Right lobe of liver (tissue), 6 donors: Measurements from ENCODE around the gene PML. TPM values are rescaled to one million over a fixed set of nuclear protein-coding genes. Genes with fewer than 3 reads are reported as not detected.
A peak's percentile ranks its signal among the peaks of the same experiment; 100 is the strongest.
"Not testable (repeated sequence)": the region's sequence is repeated elsewhere in the genome, so short reads cannot be mapped to it uniquely, and the experiment has no call there.

Experiments used
- ATAC-seq, 4 donors: fragments of 200-7000 bp; cut with Tn5 transposase; one replicate each; pipeline ENCODE4 v1.9.1; 2020; ENCODE audit warnings: mild to moderate bottlenecking in 4 of 4, moderate library complexity in 4 of 4
- DNase-seq, 3 donors: peaks; one replicate each; pipeline ENCODE4 v3.0.0-alpha.2; 2020
- H3K27ac ChIP-seq, 3 donors: fragments of 200-600 bp; one replicate each; pipeline ENCODE4 v1.8.0; 2022
- H3K27me3 ChIP-seq, 2 donors: fragments of 200-600 bp; one replicate each; pipeline ENCODE4 v1.8.0; 2022
- H3K36me3 ChIP-seq, 4 donors: fragments of 200-600 bp; sonication (generic) in 1 of 4; one replicate each; pipeline versions ENCODE4 v1.5.1 to v1.8.0; 2017 to 2022; ENCODE audit warnings: control low read depth in 1 of 4
- H3K4me1 ChIP-seq, 4 donors: fragments of 200-600 bp; sonication (generic) in 1 of 4; one replicate each; pipeline versions ENCODE4 v1.5.1 to v1.8.0; 2017 to 2022; ENCODE audit warnings: control low read depth in 1 of 4
- H3K4me3 ChIP-seq, 3 donors: fragments of 200-600 bp; one replicate each; pipeline ENCODE4 v1.8.0; 2022
- H3K9me3 ChIP-seq, 4 donors: fragments of 200-600 bp; sonication (generic) in 1 of 4; one replicate each; pipeline versions ENCODE4 v1.5.1 to v1.8.0; 2017 to 2022; ENCODE audit warnings: control low read depth in 1 of 4
- POLR2A ChIP-seq: fragments of 450-650 bp; IDR thresholded peaks from one replicate; pipeline ENCODE4 v1.6.1; 2017; ENCODE audit warnings: antibody characterized with exemption, mild to moderate bottlenecking
- WGBS: methylation state at CpG from one replicate; pipeline ENCODE4 v1.1.6; 2018; ENCODE audit warnings: low coverage, low lambda C conversion rate; ENCODE audit not compliant: insufficient coverage; ENCODE audit errors: missing lambda C conversion rate; 5-methylcytosine and 5-hydroxymethylcytosine counted together
- intact Hi-C, 2 donors: fragments of 100-400 bp; cut with DNase I; formaldehyde crosslinking; loops; one replicate each; pipeline versions ENCODE4 v1.11.2 to v1.14.1; 2022
- total RNA-seq, 6 experiments: library from RNA; depleted of rRNA in 2 of 6; stranded (reverse); fragments of >200 nt in 2 of 6; fragmentation: NEBNext Ultra II Directional in 3 of 6; extraction: Animal tissue kit (Norgen Biotek cat#: 25700) in 3 of 6; gene quantifications; one replicate each; pipeline versions ENCODE4 v1.1.0 to v1.2.4, GENCODE V29; 2016 to 2023
- TF ChIP-seq, protein P1 (sequence below), 4 donors: fragments of 200-600 bp in 3 of 4; fragments of 450-650 bp in 1 of 4; IDR thresholded peaks; one replicate each; pipeline versions ENCODE4 v1.5.1 to v1.8.0; 2016 to 2022; ENCODE audit warnings: antibody characterized with exemption in 4 of 4, mild to moderate bottlenecking in 2 of 4
- donor health status: DM: no; HTN: yes; CAD: no.
- donor health status: DM: no; HTN: no; CAD: no.
- donor health status: DM: no; HTN: no; CAD: no.
- donor health status: DM: no; HTN: yes; CAD: no.
- donor health status: DM: no; HTN: yes; CAD: no.

The PML gene
- total RNA-seq, 6 experiments from 2014 or later: 10.8 to 36.1 (median 16.7) TPM

DNA sequence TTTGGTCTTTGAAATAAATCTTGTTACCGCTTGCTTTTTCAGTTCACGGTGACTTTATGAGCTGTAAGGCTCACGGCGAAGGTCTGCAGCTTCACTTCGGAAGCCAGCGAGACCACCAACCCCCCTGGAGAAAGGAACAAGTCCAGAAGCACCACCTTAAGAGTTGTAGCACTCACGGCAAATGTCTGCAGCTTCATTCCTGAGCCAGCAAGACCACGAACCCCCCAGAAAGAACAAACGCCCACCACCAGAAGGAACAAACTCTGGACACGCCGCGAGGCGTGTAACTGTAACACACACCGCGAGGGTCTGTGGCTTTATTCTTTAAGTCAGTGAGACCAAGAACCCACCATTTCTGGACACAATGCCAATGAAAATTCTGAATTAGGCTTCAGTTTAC lies 59.0 kb downstream of the PML start:
- Histone ChIP-seq H3K27me3 (no peaks in the 10 kb centered on the region), H3K36me3 (no peaks in the 10 kb centered on the region), H3K27ac (no peak overlapping the region), H3K9me3 (no peaks in the 10 kb centered on the region), H3K4me1 (peaks cover 0 to 10% (median 1%) of the 10 kb centered on the region in 4 donors), H3K4me3 (no peak overlapping the region)
- WGBS: 53% methylated on average over 8 of the region's 15 CpGs
- intact Hi-C loops: no loop called here
- TF ChIP-seq, protein P1, sequence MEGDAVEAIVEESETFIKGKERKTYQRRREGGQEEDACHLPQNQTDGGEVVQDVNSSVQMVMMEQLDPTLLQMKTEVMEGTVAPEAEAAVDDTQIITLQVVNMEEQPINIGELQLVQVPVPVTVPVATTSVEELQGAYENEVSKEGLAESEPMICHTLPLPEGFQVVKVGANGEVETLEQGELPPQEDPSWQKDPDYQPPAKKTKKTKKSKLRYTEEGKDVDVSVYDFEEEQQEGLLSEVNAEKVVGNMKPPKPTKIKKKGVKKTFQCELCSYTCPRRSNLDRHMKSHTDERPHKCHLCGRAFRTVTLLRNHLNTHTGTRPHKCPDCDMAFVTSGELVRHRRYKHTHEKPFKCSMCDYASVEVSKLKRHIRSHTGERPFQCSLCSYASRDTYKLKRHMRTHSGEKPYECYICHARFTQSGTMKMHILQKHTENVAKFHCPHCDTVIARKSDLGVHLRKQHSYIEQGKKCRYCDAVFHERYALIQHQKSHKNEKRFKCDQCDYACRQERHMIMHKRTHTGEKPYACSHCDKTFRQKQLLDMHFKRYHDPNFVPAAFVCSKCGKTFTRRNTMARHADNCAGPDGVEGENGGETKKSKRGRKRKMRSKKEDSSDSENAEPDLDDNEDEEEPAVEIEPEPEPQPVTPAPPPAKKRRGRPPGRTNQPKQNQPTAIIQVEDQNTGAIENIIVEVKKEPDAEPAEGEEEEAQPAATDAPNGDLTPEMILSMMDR (IDR thresholded peaks at IDR 0.05): no peak
- TF ChIP-seq POLR2A: no peak
- DNase-seq: peak in 1 of 3 donors; percentile 25
- ATAC-seq: no peak

DNA sequence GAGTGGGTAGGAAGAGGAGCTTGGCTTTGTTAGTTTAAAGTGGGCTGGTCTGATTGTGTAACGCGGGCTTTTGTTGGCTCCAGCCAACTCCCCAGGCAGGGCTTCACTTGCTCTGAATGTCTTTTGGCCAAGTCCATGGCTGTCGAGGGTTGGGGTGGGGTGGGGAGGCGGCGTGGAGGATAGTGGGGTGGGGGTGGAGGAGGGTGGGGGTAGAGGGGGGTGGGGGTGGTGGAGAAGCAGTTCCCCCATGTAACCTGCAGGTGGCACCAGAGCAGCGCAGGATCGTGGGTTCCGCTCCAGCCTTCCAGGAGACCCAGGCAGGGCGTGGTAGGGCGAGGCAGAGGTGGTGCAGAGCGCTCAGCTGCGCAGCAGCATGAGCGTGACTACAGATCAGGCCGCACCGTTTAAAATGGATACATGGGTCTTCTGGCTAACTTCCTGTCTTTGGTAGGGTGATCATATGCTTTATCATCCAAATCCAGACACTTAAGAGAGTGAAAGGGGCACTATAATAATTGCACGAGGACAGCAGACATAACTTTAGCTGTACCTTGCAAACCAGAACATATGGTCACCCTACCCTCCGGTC lies 59.5 kb downstream of the PML start:
- no peak overlapping the region for H3K27ac ChIP-seq
- TF ChIP-seq, protein P1 (IDR thresholded peaks at IDR 0.05): peak; percentile 30 to 54 (median 40)
- TF ChIP-seq POLR2A: no peak
- WGBS: 9% methylated on average over 14 of the region's 17 CpGs
- intact Hi-C loops: no loop called here
- no peak overlapping the region for H3K4me3 ChIP-seq
- H3K4me1 ChIP-seq: peaks cover 0 to 10% (median 1%) of the 10 kb centered on the region in 4 donors
- H3K27me3 ChIP-seq: no peaks in the 10 kb centered on the region
- no peaks in the 10 kb centered on the region for H3K9me3 ChIP-seq
- DNase-seq: peak; percentile 70 to 72 (median 72)
- ATAC-seq: peak; percentile 93 to 94 (median 94)
- H3K36me3 ChIP-seq: no peaks in the 10 kb centered on the region

DNA sequence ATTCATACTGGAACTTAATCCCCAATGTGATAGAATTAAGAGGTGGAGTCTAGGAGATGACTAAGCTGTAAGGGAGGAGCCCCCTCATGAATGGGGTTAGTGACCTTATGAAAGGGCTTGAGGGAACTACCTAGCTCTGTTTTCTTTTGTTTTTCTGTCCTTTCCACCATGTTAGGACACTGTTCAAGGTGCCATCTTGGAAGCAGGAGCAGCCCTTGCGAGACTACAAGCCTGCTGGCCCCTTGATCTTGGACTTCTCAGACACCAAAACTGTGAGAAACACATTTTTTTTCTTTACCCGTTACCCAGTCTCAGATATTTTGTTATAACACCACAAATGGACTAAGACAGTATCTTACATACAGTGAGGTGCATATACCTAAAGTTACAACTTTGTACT lies 61.3 kb downstream of the PML start:
- intact Hi-C loops: no loop called here
- Histone ChIP-seq H3K27ac (no peak overlapping the region), H3K4me1 (peaks cover 0 to 10% (median 1%) of the 10 kb centered on the region in 4 donors), H3K36me3 (no peaks in the 10 kb centered on the region), H3K9me3 (no peaks in the 10 kb centered on the region), H3K4me3 (no peak overlapping the region), H3K27me3 (no peaks in the 10 kb centered on the region)
- 81% methylated on average over 2 of the region's 2 CpGs for WGBS
- ATAC-seq: no peak
- TF ChIP-seq, protein P1 (IDR thresholded peaks at IDR 0.05): no peak
- TF ChIP-seq POLR2A: no peak
- DNase-seq: no peak

DNA sequence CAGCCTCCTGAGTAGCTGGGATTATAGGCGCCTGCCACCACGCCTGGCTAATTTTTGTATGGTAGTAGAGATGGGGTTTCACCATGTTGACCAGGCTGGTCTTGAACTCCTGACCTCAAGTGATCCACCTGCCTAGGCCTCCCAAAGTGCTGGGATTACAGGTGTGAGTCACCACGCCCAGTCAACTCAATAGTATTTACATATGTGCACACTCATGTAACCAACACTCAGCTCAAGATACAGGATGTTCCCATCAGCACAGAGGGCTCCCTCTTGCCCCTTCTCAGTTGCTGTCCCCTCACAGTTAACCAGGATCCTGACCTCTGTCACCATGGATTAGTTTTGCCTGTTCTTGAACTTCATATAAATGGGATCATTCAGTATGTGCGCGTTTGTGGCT lies 61.8 kb downstream of the PML start:
- H3K4me1 ChIP-seq, H3K4me3 ChIP-seq, DNase-seq, intact Hi-C loops, ATAC-seq, H3K27ac ChIP-seq, H3K27me3 ChIP-seq, H3K9me3 ChIP-seq, H3K36me3 ChIP-seq: not testable (repeated sequence)
- 100% methylated on average over 2 of the region's 5 CpGs for WGBS

DNA sequence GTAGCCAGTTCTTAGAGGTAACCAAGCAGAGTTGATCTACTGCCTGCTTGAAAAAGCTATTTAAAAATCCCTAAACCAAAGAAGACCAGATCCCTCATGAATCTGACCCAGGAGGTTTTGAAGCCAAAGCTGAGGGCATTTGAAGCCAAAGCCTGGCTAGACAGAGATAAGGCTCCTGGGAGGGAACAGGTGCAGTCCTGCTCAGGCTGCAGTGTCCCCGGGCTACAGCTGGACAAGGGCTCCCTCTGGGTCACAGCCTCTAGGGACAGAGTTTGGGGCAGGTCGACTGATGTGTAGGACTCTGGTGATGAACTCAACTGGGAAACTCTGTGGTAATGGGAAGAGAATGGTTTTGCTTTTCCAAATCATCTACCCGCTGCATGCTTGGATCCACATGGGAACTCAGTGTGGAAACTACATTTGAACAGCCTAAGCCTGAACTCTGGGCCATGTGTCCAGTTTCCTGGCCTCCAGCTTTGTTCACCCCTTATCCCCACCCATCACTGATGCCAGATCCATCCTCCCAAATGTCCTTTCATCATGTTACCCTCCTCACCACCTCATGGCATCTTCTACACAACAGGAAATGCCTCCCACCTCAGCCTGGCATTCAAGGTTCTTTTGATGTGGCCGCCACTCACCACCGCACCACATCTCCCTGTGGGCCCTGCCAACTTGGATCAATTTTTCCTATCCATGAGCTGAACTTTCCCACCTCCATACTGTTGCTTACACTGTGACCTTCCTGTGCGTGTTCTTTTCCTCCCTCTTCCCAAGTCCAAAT lies 64.7 kb downstream of the PML start:
- H3K9me3 ChIP-seq, ATAC-seq, H3K27ac ChIP-seq, H3K4me1 ChIP-seq, H3K4me3 ChIP-seq, H3K36me3 ChIP-seq, intact Hi-C loops, H3K27me3 ChIP-seq: not testable (repeated sequence)
- WGBS: 83% methylated on average over 4 of the region's 6 CpGs
- peak in 1 of 3 donors; percentile 22 for DNase-seq
